HG02759 (cell line): ENCODE measurements around the gene WEE2.
"Not testable (repeated sequence)": the region's sequence is repeated elsewhere in the genome, so short reads cannot be mapped to it uniquely, and the experiment has no call there.

ENCODE experiments used
- ATAC-seq: cut with Tn5 transposase; IDR thresholded peaks from one replicate; pipeline ENCODE4 v1.9.1; 2021; ENCODE audit warnings: mild to moderate bottlenecking, moderate library complexity; ENCODE audit not compliant: unreplicated experiment

WEE2 gene

GRCh38 chr7:141689072-141689825, 18.9 kb upstream of the WEE2 start:
- not testable (repeated sequence) for ATAC-seq

- ATAC-seq = no peak
These were observed 16.6 kb upstream of the WEE2 start for GRCh38 chr7:141691540-141691939.

- ATAC-seq = no peak
These were observed 16.2 kb upstream of the WEE2 start for GRCh38 chr7:141691961-141692360.

GRCh38 chr7:141693082-141693481, 15.1 kb upstream of the WEE2 start:
- ATAC-seq = no peak

GRCh38 chr7:141695803-141696289, 12.3 kb upstream of the WEE2 start:
- peak; percentile 55 for ATAC-seq

GRCh38 chr7:141696348-141696747, 11.8 kb upstream of the WEE2 start:
- no peak for ATAC-seq

GRCh38 chr7:141697211-141697871, 10.8 kb upstream of the WEE2 start:
- ATAC-seq = no peak

GRCh38 chr7:141698247-141699015, 9.7 kb upstream of the WEE2 start:
- ATAC-seq = no peak

- no peak for ATAC-seq
These were observed 8.3 kb upstream of the WEE2 start for GRCh38 chr7:141699860-141700259.

GRCh38 chr7:141700296-141700847, 7.8 kb upstream of the WEE2 start:
- no peak for ATAC-seq

- ATAC-seq = no peak
These were observed 7.2 kb upstream of the WEE2 start for GRCh38 chr7:141700848-141701371.

GRCh38 chr7:141701489-141702046, 6.6 kb upstream of the WEE2 start:
- peak; percentile 74 for ATAC-seq

GRCh38 chr7:141702047-141702567, 6.0 kb upstream of the WEE2 start, which contains the start of gene DENND11:
DENND11 (minus strand) TSS chr7:141702166; CDS start chr7:141702153, 13 bp downstream.
- peak; percentile 85 for ATAC-seq

GRCh38 chr7:141702892-141703291, 5.3 kb upstream of the WEE2 start:
- no peak for ATAC-seq

GRCh38 chr7:141704112-141704511, 4.0 kb upstream of the WEE2 start:
- no peak for ATAC-seq

- ATAC-seq = no peak
These were observed 3.4 kb upstream of the WEE2 start for GRCh38 chr7:141704741-141705140.

- ATAC-seq = no peak
These were observed 1.7 kb upstream of the WEE2 start for GRCh38 chr7:141706239-141707064.

GRCh38 chr7:141709318-141709717, 1.2 kb downstream of the WEE2 start:
- ATAC-seq = no peak

- ATAC-seq = no peak
These were observed 1.6 kb downstream of the WEE2 start for GRCh38 chr7:141709749-141710148.
